Panc1 (cell line): ENCODE measurements around the gene CHRM1.

Experiments used
- REST ChIP-seq, 2 experiments: IDR thresholded peaks; 2 replicates each; pipeline ENCODE4 v1.6.1; 2011 to 2012; ENCODE audit warnings: low read depth in 2 of 2, control low read depth in 1 of 2, low read length in 1 of 2, mild to moderate bottlenecking in 1 of 2, moderate library complexity in 1 of 2; ENCODE audit not compliant: insufficient read depth in 1 of 2
- TCF7L2 ChIP-seq: IDR thresholded peaks from 2 replicates; pipeline ENCODE4 v1.6.1; 2011; ENCODE audit warnings: mild to moderate bottlenecking, low read depth, low read length, inconsistent platforms
- TF ChIP-seq, protein P1 (sequence below): fragments of 450-650 bp; IDR thresholded peaks from 2 replicates; pipeline ENCODE4 v1.5.1; 2017; ENCODE audit warnings: mild to moderate bottlenecking

GRCh38 chr11:62911137-62912130 is 9.7 kb downstream of the CHRM1 start:
- TF ChIP-seq, protein P1, sequence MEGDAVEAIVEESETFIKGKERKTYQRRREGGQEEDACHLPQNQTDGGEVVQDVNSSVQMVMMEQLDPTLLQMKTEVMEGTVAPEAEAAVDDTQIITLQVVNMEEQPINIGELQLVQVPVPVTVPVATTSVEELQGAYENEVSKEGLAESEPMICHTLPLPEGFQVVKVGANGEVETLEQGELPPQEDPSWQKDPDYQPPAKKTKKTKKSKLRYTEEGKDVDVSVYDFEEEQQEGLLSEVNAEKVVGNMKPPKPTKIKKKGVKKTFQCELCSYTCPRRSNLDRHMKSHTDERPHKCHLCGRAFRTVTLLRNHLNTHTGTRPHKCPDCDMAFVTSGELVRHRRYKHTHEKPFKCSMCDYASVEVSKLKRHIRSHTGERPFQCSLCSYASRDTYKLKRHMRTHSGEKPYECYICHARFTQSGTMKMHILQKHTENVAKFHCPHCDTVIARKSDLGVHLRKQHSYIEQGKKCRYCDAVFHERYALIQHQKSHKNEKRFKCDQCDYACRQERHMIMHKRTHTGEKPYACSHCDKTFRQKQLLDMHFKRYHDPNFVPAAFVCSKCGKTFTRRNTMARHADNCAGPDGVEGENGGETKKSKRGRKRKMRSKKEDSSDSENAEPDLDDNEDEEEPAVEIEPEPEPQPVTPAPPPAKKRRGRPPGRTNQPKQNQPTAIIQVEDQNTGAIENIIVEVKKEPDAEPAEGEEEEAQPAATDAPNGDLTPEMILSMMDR, result no peak
- TF ChIP-seq TCF7L2 (no peak), REST (IDR thresholded peaks at IDR 0.05; ENCODE audit: insufficient read depth in 1 of 2, low read depth in 2 of 2, low read length in 1 of 2) (no peak)
